WTC11 (cell line): ENCODE measurements around the gene KLHL29.

Experiments used
- ARID4B ChIP-seq: sonication (generic); formaldehyde crosslinking; IDR thresholded peaks from 2 replicates; pipeline ENCODE4 v1.8.0; 2023; ENCODE audit warnings: missing genetic modification reagents, mild to moderate bottlenecking, borderline replicate concordance
- CTCF ChIP-seq: fragments of 200-600 bp; IDR thresholded peaks from 2 replicates; pipeline ENCODE4 v1.8.0; 2022; ENCODE audit warnings: antibody characterized with exemption
- E2F5 ChIP-seq: sonication (generic); formaldehyde crosslinking; IDR thresholded peaks from 2 replicates; pipeline ENCODE4 v1.8.1; 2022; ENCODE audit warnings: mild to moderate bottlenecking, moderate library complexity, missing genetic modification reagents
- ELF4 ChIP-seq: sonication (generic); formaldehyde crosslinking; IDR thresholded peaks from 2 replicates; pipeline ENCODE4 v1.8.1; 2022; ENCODE audit warnings: low read depth, mild to moderate bottlenecking, moderate library complexity, missing genetic modification reagents
- NR3C1 ChIP-seq: sonication (generic); formaldehyde crosslinking; conservative IDR thresholded peaks from 2 replicates; pipeline ENCODE4 v1.8.1; 2023; ENCODE audit warnings: low read depth, mild to moderate bottlenecking, missing genetic modification reagents
- SOX15 ChIP-seq: fragments of 250-450 bp; sonication (Bioruptor Pico); IDR thresholded peaks from 2 replicates; pipeline ENCODE4 v1.9.0; 2021; ENCODE audit warnings: mild to moderate bottlenecking
- TF ChIP-seq, protein P1 (sequence below): sonication (generic); formaldehyde crosslinking; IDR thresholded peaks from 2 replicates; pipeline ENCODE4 v1.8.0; 2022; ENCODE audit warnings: mild to moderate bottlenecking, missing genetic modification reagents

DNA sequence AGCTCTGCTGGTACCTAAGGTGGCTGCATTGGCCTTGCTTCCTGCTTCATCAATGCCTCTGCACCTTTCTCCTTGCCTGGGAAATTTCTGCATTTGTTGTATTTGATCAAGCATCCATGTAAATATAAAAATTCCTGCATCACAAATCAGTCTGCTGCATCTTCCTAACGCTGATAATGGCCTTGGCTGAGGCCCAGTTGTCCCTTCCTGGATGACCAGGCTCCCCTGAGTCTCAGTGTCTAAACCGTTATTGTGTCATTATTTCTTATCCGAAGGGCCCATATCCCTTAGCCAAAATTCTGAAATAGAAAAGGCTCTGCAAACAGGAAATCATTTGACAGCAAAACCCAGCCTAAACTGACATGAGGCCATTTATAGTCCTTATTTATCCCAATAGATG lies 62.4 kb downstream of the KLHL29 start:
- TF ChIP-seq CTCF: no peak
- no peak for TF ChIP-seq ELF4
- TF ChIP-seq NR3C1 (CRISPR knock-in tag): no peak
- TF ChIP-seq SOX15 (CRISPR knock-in tag): no peak
- TF ChIP-seq, protein P1, sequence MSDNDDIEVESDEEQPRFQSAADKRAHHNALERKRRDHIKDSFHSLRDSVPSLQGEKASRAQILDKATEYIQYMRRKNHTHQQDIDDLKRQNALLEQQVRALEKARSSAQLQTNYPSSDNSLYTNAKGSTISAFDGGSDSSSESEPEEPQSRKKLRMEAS: no peak
- no peak for TF ChIP-seq ARID4B (CRISPR knock-in tag)
- no peak for TF ChIP-seq E2F5 (CRISPR knock-in tag)
